Measurements from ENCODE around the gene LUC7L. TPM values are rescaled to one million over a fixed set of nuclear protein-coding genes. Genes with fewer than 3 reads are reported as not detected.

LUC7L gene
- total RNA-seq, 4 donors from 2014 or later: 109 to 180 (median 123) TPM

DNA sequence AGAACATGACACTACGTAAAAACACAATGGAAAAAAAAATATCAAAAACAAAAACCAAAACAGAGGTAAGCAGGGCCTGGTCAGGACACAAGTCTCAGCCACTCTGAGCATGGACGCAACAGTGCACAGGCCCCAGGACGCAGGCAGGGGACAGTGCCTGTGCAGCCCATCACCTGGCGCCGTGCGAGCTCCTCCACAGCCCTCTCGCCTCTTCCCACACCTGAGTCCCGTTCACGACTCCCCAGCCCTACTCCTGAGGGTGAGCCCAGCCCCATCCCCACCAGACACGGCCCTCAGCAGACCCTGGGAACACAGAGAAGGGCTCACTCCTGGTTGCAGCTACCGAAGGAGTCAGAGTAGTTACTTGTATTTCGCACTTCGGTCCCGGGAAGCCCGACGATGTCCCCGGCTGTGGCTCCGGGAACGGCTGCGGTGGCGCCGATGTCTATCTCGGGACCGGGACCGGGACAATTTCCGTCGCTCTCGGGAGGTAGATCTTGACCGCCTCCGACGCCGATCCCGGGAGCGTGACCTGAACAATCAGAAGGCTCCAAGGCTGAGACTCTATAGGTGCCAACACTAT is 39.6 kb downstream of the LUC7L start:
- 93 to 94% methylated on average over 33 to 34 of the region's 34 CpGs for WGBS, 2 donors
- no peaks in the 10 kb centered on the region for H3K27me3 ChIP-seq
- no peaks in the 10 kb centered on the region for H3K4me1 ChIP-seq
- TF ChIP-seq, protein P1, sequence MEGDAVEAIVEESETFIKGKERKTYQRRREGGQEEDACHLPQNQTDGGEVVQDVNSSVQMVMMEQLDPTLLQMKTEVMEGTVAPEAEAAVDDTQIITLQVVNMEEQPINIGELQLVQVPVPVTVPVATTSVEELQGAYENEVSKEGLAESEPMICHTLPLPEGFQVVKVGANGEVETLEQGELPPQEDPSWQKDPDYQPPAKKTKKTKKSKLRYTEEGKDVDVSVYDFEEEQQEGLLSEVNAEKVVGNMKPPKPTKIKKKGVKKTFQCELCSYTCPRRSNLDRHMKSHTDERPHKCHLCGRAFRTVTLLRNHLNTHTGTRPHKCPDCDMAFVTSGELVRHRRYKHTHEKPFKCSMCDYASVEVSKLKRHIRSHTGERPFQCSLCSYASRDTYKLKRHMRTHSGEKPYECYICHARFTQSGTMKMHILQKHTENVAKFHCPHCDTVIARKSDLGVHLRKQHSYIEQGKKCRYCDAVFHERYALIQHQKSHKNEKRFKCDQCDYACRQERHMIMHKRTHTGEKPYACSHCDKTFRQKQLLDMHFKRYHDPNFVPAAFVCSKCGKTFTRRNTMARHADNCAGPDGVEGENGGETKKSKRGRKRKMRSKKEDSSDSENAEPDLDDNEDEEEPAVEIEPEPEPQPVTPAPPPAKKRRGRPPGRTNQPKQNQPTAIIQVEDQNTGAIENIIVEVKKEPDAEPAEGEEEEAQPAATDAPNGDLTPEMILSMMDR (IDR thresholded peaks at IDR 0.05): no peak
- TF ChIP-seq POLR2A (IDR thresholded peaks at IDR 0.05): no peak
- no peak for TF ChIP-seq EP300 (IDR thresholded peaks at IDR 0.05)
- no peak overlapping the region for H3K4me3 ChIP-seq
- H3K9me3 ChIP-seq: no peaks in the 10 kb centered on the region
- peaks cover 5 to 86% (median 28%) of the 10 kb centered on the region in 3 donors for H3K36me3 ChIP-seq
- DNase-seq (ENCODE audit: low spot score in 2 of 2): no peak
- no peak overlapping the region for H3K27ac ChIP-seq

DNA sequence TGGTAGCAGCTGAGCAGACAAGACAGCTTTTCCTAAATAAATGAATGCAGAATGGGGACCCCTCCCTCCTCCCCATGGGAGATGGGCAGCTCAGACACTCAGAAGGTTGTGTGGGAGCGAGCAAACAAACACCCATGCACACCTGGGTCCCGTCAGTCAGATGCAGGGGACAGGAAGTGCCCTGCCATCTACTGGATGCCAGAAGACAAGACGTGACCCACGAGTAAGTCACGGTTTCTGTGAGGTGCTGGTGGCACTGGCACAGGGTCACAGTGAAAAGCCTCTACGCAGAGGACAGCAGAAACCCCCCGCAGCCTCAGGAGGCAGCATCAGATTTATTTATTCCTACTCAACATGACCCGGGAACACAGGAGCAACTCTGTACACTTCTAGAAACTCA is 40.6 kb downstream of the LUC7L start:
- no peak for DNase-seq (ENCODE audit: low spot score in 2 of 2)
- no peak for TF ChIP-seq POLR2A (IDR thresholded peaks at IDR 0.05)
- no peak for TF ChIP-seq EP300 (IDR thresholded peaks at IDR 0.05)
- TF ChIP-seq, protein P1 (IDR thresholded peaks at IDR 0.05): no peak
- Histone ChIP-seq H3K4me1 (no peaks in the 10 kb centered on the region), H3K36me3 (peaks cover 5 to 82% (median 24%) of the 10 kb centered on the region in 3 donors), H3K4me3 (no peak overlapping the region), H3K9me3 (no peaks in the 10 kb centered on the region), H3K27ac (no peak overlapping the region), H3K27me3 (no peaks in the 10 kb centered on the region)
- WGBS, 2 donors: 73 to 81% methylated on average over 8 of the region's 8 CpGs

DNA sequence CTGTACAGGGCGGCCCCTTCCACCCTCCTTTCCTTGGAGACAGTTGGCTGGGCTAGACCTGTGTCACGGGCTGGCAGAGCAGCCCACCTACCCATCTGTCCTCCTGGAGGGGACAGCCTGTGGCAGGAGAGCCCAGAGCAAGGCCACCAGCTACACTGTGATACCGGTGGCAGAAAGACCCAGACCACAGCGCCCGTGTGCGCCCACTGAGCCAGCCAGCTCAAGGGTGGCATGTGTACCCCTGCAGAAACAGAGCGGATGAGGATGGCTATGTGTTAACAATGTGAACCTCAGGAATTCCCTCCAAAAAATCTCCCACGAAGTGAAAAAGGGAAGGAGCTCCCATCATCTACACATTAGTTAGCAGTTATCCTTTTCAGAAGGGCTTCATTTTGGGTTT is 41.9 kb downstream of the LUC7L start:
- H3K36me3 ChIP-seq: peaks cover 5 to 69% (median 15%) of the 10 kb centered on the region in 3 donors
- TF ChIP-seq EP300 (IDR thresholded peaks at IDR 0.05) (no peak), POLR2A (IDR thresholded peaks at IDR 0.05) (no peak)
- TF ChIP-seq, protein P1 (IDR thresholded peaks at IDR 0.05): no peak
- H3K4me1 ChIP-seq: no peaks in the 10 kb centered on the region
- H3K27ac ChIP-seq: no peak overlapping the region
- no peak overlapping the region for H3K4me3 ChIP-seq
- no peak for DNase-seq (ENCODE audit: low spot score in 2 of 2)
- WGBS, 2 donors: 93 to 94% methylated on average over 8 of the region's 8 CpGs
- no peaks in the 10 kb centered on the region for H3K9me3 ChIP-seq
- no peaks in the 10 kb centered on the region for H3K27me3 ChIP-seq

DNA sequence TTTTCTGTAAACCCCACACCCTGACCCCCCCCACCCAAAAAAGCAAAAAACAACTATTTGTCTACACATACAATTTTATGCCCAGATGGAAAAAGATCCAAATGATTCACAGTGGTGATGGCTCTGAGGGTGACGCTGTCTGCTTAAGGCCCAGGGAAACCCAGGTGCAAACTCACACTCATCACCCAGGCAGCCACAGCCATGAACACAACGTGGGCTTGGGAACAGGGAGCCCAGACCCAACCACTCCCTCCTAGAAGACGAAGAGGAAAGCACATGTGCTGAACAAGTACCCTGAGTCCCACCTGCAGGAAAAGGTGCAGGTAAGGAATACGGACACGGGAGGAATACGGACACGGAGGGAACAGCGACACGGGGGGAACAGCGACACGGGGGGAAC is 43.6 kb downstream of the LUC7L start:
- Histone ChIP-seq H3K4me3 (no peak overlapping the region), H3K9me3 (no peaks in the 10 kb centered on the region), H3K4me1 (peaks cover 0 to 10% (median 8%) of the 10 kb centered on the region in 4 donors), H3K27me3 (peaks cover 0 to 6% of the 10 kb centered on the region in 2 donors), H3K36me3 (peaks cover 2 to 52% (median 9%) of the 10 kb centered on the region in 3 donors), H3K27ac (no peak overlapping the region)
- no peak for TF ChIP-seq POLR2A (IDR thresholded peaks at IDR 0.05)
- WGBS, 2 donors: 77 to 85% methylated on average over 6 to 9 of the region's 11 CpGs
- no peak for DNase-seq (ENCODE audit: low spot score in 2 of 2)

DNA sequence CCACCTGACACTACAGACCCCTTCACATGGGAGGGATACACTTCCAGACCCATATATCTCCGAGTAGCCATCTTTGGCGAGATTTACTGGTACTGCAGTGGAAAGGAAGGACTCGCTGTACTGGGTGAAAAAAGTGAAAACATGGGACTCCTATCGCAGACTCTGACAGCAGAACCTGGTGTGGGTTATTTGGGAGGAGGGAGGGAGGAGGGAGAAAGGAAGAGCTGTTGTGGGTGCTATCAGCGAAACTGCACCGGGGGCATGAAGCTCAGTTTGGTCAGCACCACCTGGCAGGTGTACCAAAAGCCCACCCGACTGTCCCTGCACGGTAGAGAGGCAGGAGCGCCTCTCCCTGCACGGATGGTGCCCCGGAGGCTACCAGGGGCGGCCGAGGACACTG is 44.0 kb downstream of the LUC7L start:
- Histone ChIP-seq H3K4me1 (peaks cover 0 to 15% (median 12%) of the 10 kb centered on the region in 4 donors), H3K27ac (no peak overlapping the region), H3K36me3 (peaks cover 2 to 48% (median 9%) of the 10 kb centered on the region in 3 donors), H3K4me3 (no peak overlapping the region), H3K27me3 (peaks cover 0 to 10% of the 10 kb centered on the region in 2 donors), H3K9me3 (no peaks in the 10 kb centered on the region)
- DNase-seq (ENCODE audit: low spot score in 2 of 2): no peak
- TF ChIP-seq EP300 (IDR thresholded peaks at IDR 0.05) (no peak), POLR2A (IDR thresholded peaks at IDR 0.05) (no peak)
- TF ChIP-seq, protein P1 (IDR thresholded peaks at IDR 0.05): no peak
- 80 to 81% methylated on average over 13 of the region's 13 CpGs for WGBS, 2 donors
